ENCODE results near the gene GALNT14.

DNA sequence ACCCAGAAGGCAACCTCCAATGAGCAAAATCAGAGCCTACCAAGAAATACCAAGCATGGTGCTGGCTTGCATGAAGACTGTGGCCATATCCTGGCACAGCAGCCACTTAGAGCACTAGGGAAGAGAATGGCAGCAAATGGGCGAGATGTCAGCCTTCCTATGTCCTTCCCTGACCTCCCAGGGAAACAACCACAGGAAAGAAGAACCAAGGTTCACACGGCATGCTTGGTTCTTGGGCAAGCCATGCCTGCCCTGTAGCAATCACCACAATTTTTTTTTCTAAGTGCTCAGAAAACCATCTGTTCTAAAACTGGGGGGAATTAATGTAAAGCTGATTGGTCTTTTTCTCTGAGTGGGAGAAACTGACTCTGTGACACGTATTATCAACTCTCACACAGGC lies 27.8 kb downstream of the GALNT14 start:
- TF ChIP-seq, protein P1, sequence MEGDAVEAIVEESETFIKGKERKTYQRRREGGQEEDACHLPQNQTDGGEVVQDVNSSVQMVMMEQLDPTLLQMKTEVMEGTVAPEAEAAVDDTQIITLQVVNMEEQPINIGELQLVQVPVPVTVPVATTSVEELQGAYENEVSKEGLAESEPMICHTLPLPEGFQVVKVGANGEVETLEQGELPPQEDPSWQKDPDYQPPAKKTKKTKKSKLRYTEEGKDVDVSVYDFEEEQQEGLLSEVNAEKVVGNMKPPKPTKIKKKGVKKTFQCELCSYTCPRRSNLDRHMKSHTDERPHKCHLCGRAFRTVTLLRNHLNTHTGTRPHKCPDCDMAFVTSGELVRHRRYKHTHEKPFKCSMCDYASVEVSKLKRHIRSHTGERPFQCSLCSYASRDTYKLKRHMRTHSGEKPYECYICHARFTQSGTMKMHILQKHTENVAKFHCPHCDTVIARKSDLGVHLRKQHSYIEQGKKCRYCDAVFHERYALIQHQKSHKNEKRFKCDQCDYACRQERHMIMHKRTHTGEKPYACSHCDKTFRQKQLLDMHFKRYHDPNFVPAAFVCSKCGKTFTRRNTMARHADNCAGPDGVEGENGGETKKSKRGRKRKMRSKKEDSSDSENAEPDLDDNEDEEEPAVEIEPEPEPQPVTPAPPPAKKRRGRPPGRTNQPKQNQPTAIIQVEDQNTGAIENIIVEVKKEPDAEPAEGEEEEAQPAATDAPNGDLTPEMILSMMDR (IDR thresholded peaks at IDR 0.05): no peak
- TF ChIP-seq EZH2 (IDR thresholded peaks at IDR 0.05; ENCODE audit: borderline replicate concordance, insufficient read depth, low read depth, low read length, poor library complexity, severe bottlenecking): no peak

Measured in B cell (primary cell).